Nephron progenitor cell (in vitro differentiated cells): ENCODE measurements around the gene PMPCB.

Experiments used
- DNase-seq: peaks from one replicate; pipeline ENCODE4 v3.0.0; 2021
- H3K27ac Mint-ChIP-seq: 2 replicates; pipeline ENCODE4 v1.8.0; 2021; ENCODE audit warnings: mild to moderate bottlenecking, moderate library complexity, mixed read lengths
- H3K27me3 Mint-ChIP-seq: 2 replicates; pipeline ENCODE4 v1.8.0; 2021; ENCODE audit warnings: mild to moderate bottlenecking, low read depth, mixed read lengths; ENCODE audit not compliant: poor library complexity
- H3K36me3 Mint-ChIP-seq: 2 replicates; pipeline ENCODE4 v1.8.0; 2021; ENCODE audit warnings: low read depth, mixed read lengths
- H3K4me1 Mint-ChIP-seq: 2 replicates; pipeline ENCODE4 v1.8.0; 2021; ENCODE audit warnings: mixed read lengths
- H3K4me3 Mint-ChIP-seq: 2 replicates; pipeline ENCODE4 v1.8.0; 2021; ENCODE audit warnings: mild to moderate bottlenecking, moderate library complexity, mixed read lengths
- H3K9me3 Mint-ChIP-seq: 2 replicates; pipeline ENCODE4 v1.8.0; 2021; ENCODE audit warnings: mild to moderate bottlenecking, moderate library complexity, mixed read lengths
- TF ChIP-seq, protein P1 (sequence below): fragments of 200-600 bp; sonication (generic); IDR thresholded peaks from 2 replicates; pipeline ENCODE4 v1.5.0; 2021; ENCODE audit warnings: antibody characterized with exemption

PMPCB gene

DNA sequence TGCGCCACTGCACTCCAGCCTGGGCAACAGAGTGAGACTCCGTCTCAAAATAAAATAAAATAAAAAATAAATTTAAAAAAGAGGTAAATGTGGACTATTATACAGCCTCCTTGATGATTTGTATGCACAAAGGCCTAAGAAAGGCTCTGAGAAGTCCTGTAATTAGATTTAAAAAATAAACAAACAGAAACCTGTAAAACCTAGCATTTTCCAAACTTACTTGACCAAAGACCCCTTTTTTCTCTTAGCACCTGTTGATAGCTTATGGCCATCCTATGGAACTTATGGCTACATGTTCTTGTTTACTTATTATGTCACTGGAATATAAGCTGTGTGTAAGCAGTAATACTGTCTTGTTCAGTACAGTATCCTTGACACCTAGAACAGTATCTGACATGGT lies 41.6 kb downstream of the PMPCB start:
- Mint-ChIP-seq H3K4me1 (peaks cover 3% of the 10 kb centered on the region), H3K27me3 (no peaks in the 10 kb centered on the region), H3K27ac (no peak overlapping the region), H3K9me3 (no peaks in the 10 kb centered on the region), H3K4me3 (no peak overlapping the region), H3K36me3 (peaks cover 64% of the 10 kb centered on the region)
- TF ChIP-seq, protein P1, sequence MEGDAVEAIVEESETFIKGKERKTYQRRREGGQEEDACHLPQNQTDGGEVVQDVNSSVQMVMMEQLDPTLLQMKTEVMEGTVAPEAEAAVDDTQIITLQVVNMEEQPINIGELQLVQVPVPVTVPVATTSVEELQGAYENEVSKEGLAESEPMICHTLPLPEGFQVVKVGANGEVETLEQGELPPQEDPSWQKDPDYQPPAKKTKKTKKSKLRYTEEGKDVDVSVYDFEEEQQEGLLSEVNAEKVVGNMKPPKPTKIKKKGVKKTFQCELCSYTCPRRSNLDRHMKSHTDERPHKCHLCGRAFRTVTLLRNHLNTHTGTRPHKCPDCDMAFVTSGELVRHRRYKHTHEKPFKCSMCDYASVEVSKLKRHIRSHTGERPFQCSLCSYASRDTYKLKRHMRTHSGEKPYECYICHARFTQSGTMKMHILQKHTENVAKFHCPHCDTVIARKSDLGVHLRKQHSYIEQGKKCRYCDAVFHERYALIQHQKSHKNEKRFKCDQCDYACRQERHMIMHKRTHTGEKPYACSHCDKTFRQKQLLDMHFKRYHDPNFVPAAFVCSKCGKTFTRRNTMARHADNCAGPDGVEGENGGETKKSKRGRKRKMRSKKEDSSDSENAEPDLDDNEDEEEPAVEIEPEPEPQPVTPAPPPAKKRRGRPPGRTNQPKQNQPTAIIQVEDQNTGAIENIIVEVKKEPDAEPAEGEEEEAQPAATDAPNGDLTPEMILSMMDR: no peak
- DNase-seq: no peak

DNA sequence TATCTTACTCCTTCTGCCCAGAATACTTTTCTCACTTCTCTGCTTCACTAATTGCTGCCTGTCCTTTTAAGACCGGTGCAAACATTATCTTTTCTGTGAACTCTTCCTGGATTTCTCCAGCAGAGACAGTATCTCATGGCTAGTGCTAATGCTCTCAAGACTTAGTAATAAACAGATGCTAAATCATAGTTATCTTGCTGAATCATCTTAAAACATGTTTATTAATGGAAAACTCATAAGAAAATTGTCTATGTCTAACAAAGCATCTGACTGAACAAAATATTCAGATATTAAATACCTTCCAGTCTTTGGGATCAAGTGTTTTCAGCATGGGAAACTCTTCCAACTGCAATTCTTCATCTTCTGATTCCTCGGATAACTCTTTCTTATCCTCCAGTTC lies 44.2 kb downstream of the PMPCB start:
- peaks cover 9% of the 10 kb centered on the region for H3K4me1 Mint-ChIP-seq
- TF ChIP-seq, protein P1: no peak
- peak overlapping the region; percentile 47 for H3K4me3 Mint-ChIP-seq
- H3K36me3 Mint-ChIP-seq: peaks cover 51% of the 10 kb centered on the region
- DNase-seq: no peak
- no peak overlapping the region for H3K27ac Mint-ChIP-seq
- no peaks in the 10 kb centered on the region for H3K9me3 Mint-ChIP-seq
- peaks cover 6% of the 10 kb centered on the region for H3K27me3 Mint-ChIP-seq

DNA sequence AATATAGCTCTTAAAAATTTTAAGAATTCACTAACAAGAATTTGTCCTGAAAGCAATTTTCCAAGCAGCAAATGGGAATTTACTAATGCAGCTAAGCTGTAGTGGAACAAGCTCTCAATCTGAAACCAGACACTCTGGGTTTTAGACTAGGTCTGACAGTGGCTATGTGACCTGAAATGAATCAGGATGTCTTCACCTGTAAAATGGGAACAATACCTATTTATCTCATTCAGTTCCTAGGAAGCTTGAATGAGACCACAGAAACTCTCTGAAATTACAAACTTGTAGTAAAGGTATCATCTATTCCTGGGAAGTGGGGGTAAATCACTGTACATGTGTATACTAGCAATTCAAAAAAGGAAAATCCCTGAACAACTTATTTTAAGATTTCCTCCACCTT lies 46.1 kb downstream of the PMPCB start:
- H3K4me3 Mint-ChIP-seq: peak overlapping the region; percentile 91
- no peak overlapping the region for H3K27ac Mint-ChIP-seq
- no peaks in the 10 kb centered on the region for H3K9me3 Mint-ChIP-seq
- no peak for DNase-seq
- peaks cover 16% of the 10 kb centered on the region for H3K4me1 Mint-ChIP-seq
- TF ChIP-seq, protein P1: no peak
- peaks cover 6% of the 10 kb centered on the region for H3K27me3 Mint-ChIP-seq
- peaks cover 35% of the 10 kb centered on the region for H3K36me3 Mint-ChIP-seq

DNA sequence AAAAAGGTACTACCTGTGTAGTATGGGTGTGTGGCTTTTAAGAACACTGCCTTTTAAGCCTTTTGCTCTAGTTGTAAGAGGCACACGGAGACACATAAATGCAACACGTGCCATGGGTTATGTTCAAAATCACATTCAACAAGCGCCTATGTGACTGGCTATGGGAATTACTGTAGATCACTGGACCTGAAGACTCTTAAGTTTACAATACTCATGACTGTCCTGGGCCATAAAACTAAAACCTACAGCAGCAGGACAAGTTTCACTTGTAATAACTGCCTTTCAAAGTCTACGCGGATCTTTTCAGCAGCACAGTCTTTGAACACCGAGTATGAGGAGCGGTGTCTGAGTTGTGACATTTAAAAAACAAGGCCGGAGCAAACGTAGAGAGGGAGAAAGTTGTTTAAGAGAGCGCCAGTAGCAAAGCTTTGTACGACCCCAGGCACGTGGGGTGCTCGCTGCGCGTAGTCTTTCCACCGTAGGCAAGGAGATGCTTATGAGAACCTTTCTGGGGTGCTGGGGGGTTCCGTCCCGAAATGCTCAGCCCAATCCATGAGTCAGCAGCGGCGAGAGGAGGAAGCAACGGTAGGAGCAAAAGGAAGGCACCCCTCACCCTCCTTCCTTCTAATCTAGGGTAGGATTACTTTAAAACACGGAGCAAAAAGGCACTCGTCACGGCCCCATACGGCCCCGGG lies 46.7 kb downstream of the PMPCB start:
- peak overlapping the region; percentile 98 for H3K27ac Mint-ChIP-seq
- peaks cover 6% of the 10 kb centered on the region for H3K27me3 Mint-ChIP-seq
- H3K36me3 Mint-ChIP-seq: peaks cover 34% of the 10 kb centered on the region
- peaks cover 22% of the 10 kb centered on the region for H3K4me1 Mint-ChIP-seq
- H3K9me3 Mint-ChIP-seq: no peaks in the 10 kb centered on the region
- H3K4me3 Mint-ChIP-seq: peak overlapping the region; percentile 91
- TF ChIP-seq, protein P1: no peak
- peak; percentile 24 for DNase-seq

DNA sequence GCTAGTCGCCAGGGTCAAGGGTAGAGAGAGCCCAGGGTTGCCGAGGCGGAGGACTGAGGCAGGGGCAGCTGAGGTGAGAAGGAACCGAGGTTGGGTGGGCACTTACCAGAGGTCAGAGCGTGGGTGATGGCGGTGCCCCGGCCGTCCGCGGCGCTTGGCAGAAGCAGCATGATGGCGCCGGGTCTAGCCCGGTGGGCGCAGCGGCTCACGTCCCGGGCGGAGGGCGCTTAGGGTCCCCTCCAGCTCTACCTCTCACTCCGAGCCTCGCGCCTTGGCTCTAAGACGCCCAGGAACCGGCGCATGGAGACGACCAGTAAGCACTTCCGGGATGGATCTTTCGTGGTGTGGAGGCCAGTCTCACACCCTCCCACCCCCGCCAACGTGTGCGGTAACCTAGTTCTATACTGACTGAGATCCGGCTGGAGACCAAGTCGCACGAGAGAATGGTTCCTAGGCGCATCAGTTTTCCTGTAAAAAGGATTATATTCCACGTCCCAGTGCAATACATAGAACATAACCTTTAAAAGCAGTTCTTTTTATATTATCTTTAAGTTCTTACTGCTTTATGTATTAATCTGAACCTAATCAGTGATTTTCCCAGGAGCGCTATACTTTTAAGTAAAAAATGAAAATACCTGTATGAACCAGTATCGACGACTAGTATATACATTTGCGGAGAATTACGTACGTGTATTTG lies 47.4 kb downstream of the PMPCB start, which contains the start of gene DNAJC2:
Gene DNAJC2, minus strand, starts transcription at position 315 of the 697 bp plus-strand sequence. Its CDS starts 145 bp downstream, at position 170.
- H3K4me1 Mint-ChIP-seq: peaks cover 28% of the 10 kb centered on the region
- peak within 1 kb of the TSS; percentile 91 for H3K4me3 Mint-ChIP-seq
- peak; percentile 79 for DNase-seq
- H3K36me3 Mint-ChIP-seq: peaks cover 28% of the 10 kb centered on the region
- peak within 1 kb of the TSS; percentile 98 for H3K27ac Mint-ChIP-seq
- TF ChIP-seq, protein P1: no peak
- peaks cover 6% of the 10 kb centered on the region for H3K27me3 Mint-ChIP-seq
- no peaks in the 10 kb centered on the region for H3K9me3 Mint-ChIP-seq
